ENCODE results near the gene SHROOM3.
"Not testable (repeated sequence)": the region's sequence is repeated elsewhere in the genome, so short reads cannot be mapped to it uniquely, and the experiment has no call there.

SHROOM3 gene

DNA sequence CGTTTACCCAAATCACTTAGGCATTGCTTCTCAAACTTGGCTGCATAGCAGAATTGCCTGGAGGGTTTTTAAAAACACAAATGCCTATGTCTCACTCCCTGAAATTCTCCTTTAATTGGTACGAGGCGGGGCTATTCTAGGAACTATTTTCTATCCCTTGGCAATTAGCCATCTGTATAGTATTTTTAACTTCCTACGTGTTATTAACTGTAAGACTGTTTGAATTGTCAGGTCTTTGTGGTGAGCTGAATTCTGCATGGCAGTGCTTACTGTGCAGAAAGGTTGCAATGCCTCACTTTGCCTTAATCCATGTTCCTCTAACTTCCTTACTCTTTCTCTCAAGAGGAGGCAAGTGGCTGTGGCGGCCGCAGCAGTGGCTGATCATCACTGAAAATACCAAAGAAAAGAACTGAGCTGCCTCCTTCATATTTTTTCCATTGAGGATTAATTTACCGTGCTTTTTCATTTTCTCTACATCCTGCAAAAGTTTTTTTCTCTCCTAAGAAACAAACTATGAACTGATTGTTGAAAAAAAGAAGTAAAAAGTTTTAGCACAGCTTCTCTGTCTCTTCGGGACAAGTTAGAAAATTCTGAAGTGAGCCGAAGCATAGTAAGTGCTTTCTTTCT is at the start of gene SHROOM3:
TSS of gene SHROOM3 (plus strand) at position 329 of the 627 bp plus-strand sequence. CDS start 824 bp downstream, outside the sequence.
- DNase-seq: no peak

DNA sequence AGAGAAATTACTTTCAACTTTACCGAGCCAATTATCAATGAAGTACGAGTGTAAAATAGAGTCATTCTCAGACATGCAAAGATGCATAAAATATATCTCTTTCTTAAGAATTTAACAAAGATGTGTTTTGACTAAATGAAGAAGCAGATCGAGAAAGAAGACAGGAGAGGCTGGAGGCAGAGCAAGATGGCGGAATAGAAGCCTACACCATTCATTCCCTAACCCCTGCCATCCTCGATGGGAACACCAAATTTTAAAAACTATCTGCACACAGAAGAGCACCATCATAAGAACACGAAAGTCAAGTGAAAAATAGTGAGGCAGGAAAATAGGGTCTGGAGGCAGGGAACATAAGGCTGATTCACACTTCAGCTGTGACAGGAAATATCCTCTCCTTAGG is 49.1 kb upstream of the SHROOM3 start:
- DNase-seq: no peak

DNA sequence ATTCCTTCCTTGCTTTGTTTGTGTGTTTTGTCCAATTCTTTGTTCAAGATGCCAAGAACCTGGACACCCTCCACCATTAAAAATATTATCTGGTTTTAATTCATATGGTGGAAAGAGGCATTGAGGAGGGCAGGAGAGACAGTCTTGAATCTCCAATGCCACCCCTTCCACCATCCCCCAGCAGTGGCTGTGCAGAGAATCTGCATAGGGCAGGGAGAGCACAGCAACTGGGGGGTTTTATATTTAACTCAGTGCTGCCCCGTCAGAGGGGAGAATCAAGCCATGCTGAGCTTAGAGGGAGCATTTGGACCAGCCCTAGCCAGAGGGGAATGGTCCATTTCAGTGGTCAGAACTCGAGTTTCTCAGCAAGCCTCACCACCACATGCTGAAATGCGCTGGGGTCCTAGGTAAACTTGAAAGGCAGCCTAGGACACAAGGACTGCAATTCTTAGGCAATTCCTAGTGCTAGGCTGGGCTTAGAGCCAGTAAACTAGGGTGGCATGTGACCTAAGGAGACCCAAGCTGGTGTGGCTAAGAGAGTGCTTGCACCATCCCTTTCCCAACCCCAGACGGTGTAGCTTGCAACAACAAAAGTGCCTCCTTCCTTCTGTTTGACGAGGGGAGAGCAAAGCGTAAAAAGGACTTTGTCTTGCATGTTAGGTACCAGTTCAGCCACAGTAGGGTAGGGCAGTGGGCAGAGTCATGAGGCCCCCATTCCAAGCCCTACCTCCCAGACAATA is 48.3 kb upstream of the SHROOM3 start:
- DNase-seq: no peak

DNA sequence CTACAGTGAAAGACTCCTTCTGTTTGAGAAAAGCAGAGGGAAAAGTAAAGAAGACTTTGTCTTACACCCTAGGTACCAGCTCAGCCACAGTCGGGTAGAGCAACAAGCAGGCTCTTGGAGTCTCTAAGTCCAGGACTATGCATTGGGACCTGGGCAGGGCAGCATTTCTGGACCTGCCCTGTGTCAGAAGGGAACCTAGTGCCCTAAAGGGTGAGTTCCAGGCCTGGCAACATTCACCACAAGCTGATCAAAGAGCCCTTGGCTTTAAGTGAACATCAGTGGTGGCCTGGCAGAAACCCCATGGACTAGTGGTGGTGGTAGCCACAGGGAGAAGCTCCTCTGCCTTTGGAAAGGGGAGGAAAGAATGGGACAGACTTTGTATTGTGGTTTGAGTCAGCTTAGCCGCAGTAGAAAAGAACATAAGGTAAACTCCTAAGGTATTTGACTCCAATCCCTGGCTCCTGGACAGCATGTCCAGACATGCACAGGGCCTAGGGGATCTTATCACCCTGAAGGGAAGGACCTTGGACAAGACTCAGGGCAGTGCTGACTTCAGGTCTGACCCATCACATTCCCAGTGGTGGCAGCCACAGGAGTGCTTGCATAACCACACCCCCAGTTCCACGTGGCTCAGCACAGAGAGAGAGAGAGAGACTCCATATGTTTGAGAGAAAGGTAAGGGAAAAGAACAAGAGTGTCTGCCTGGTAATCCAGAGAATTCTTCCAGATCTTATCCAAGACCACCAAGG is 46.7 kb upstream of the SHROOM3 start:
- DNase-seq: no peak

DNA sequence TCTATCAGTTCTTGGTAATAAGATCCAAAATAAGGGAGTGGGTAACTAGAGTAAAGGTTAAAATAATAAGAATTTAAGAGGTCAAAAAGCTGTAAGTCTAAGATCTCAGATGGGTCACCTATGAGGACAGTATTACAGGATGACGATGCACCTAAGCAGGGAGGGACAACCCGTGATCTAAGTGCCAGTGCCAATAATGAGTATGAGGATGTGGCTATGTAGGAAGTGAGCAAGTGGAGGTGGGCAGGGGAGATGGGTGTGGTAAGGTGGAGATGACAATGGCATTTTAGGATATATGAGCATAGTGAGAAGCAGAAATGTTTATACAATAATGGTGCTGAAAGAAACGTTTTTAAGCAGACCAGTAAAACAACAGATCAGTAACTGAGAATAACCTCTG is 33.4 kb upstream of the SHROOM3 start:
- DNase-seq: no peak

DNA sequence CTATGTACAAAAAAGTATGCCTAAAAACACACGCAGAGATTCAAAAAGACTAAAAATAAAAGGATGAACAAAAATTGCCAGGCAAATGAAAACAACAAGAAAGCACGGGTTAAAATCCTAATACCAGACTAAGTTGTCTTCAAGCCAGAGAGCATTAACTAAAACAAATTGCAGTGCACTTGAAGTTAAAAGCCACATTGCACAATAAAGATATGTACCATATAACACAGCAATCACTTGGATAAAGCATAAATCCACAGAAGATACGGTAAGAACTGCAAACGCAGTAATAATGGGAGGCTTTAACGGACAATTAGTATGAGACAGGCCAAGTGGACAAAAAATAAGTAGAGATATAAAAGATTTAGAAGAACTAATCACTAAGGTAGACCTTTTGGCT is 28.9 kb upstream of the SHROOM3 start:
- no peak for DNase-seq

DNA sequence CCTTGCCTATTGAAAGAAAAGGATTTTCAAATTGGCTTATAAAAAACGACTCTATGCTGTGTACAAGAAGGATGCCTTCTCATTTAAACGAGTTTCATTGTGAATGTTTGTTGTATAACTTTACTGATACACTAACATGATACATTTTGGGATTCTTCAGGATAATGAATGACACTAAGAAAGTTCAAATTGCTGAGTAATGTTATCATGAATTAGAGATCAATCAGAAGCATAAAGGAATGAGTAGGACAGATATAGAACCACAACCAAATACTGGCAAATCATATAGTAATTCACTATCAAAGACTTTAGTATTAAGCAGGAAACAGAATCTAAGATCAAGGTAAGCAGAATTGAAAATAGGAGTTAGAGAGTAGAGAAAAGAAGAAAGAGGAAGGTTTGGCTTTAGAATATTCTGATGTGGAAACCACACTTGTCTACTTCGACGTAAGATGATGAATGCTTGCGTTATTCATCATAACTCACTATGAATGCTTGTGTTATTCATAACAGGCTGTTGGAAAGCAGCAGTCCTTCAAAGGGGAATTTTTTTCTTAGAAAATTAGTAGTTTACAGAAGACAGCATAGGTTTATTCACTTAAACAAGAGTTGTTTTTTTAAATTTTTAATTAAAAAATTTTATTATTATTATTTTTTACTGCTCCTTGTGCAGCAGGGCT is 27.4 kb upstream of the SHROOM3 start:
- DNase-seq: no peak

DNA sequence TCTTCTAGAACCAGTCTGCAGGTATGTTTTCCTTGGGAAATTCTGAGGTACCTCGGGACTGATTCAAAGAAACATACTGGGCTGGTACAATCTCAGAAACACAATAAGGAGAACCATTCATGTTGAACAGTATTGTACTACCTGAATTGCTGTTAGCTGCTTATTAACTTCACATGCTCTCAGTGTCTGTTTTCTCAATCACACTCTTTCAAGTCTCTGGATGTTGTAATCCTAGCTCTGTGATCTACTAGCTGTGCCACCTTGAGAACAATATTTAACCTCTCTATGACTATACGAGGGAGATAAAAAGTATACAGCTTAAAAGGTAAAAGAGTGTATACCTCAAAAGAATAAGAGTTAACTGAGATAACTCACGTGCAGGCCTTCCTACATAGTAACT is 24.4 kb upstream of the SHROOM3 start:
- DNase-seq: no peak

DNA sequence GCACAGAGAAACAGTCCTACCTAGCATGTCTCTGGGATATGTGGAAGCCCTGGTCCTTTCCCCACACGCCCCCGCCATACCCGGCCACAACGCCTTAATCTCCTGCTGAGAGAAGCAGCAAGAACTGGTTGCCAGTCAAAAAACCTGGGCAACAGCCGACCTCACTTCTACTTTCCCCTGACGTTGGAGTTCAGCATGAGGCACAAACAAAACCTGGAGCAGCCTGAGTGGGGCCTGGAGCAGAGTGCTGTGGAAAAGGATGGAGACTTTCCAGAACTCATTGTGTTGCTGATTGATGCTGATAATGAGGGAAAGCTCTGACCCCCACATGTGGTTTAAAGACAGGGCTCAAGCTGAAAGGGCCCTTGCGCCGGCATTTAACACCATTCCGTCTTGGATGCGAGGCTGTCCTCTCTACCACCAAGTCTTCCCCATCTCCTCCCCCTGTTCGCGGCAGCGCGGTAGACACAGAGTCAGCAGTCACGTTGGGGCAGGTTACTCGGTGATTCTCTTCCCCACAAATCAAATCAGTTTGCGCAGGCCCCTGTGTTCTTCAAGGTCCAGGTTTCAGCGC is 14.8 kb upstream of the SHROOM3 start:
- DNase-seq: no peak

DNA sequence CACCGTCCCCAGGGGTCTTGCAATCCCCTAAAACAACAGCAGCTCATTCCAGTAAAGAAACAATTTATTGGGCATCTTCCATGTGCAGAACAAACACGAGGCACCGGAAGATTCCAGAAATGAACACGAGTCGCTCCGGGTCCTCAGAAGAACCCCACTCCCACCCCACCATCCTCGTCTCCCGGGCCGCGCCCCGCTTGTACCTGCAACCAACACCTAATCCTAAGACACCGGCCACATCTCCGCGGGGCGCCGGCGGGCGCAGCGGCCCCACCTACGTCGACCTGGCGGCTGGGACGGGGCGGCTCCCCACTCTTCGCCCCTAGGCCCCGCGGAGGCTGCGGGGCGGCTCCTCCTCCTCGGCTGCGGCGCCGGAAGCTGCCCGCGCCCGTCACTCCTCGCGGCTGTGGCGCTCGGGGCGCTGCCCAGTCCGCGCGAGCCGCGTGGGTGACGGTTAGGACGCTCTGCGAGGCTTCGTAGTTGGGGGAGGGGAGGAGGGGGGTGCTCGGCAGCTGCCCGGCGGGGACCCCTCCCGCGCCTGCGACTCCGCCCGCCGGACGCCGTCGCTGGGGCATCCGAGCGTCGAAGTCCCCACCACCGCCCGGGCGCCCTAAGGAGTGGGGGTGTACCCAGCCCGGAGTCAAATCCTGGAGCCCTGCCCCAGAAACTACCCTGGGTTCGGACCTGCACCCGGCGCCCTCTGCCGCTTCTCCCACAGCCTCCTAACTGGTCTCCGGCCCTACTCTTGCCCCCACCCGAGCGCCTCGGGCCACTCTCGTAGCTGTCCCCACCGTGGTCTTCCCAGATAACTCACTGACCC is 14.1 kb upstream of the SHROOM3 start, which contains the start of gene CCDC158:
TSS of gene CCDC158 (minus strand) at position 380 of the 820 bp plus-strand sequence. CDS start 17,934 bp downstream, outside the sequence.
- DNase-seq: no peak

DNA sequence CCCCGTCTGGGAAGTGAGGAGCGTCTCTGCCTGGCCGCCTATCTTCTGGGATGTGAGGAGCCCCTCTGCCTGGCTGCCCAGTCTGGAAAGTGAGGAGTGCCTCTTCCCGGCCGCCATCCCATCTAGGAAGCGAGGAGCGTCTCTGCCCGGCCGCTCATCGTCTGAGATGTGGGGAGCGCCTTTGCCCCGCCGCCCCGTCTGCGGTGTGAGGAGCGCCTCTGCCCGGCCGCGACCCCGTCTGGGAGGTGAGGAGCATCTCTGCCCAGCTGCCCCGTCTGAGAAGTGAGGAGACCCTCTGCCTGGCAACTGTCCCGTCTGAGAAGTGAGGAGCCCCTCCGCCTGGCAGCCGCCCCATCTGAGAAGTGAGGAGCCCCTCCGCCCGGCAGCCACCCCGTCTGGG is 11.9 kb upstream of the SHROOM3 start:
- DNase-seq: not testable (repeated sequence)

DNA sequence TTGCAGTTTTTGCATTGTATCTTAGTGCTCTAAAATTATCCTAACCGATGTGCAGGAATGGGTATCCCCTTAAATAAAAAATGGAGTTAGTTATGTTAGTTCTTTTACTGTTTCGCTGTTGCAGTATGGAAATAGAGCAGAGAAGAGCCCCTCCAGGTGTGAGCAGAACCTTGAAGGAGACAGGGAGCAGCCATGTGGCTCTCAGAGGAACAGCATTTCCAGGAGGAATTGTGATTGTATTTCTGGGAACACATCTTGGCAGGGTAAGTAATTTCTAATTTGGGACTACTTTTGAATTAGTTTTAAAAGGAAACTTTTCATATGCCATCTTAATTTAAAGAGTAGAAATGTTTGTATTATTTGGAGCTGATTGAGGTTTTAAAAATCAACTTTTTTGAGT is 8.8 kb upstream of the SHROOM3 start:
- no peak for DNase-seq

DNA sequence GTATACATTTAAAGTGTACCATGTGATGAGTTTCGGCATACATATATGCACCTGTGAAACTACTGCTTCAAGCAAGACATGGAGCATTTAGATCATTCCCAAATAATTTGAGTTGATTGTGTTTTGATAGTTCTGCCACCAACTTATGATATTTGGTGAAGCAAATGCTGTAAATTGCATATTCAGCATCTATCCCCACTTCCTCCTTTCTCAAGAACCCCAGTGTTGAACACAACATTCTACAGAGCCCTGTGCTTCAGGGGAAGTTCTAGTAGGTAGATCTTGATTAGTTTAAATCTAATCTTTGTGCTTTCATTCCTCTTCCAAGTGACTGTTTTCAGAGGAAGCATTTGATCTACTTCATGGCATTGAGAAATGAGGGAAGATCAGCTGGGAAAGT is 5.4 kb upstream of the SHROOM3 start:
- no peak for DNase-seq

DNA sequence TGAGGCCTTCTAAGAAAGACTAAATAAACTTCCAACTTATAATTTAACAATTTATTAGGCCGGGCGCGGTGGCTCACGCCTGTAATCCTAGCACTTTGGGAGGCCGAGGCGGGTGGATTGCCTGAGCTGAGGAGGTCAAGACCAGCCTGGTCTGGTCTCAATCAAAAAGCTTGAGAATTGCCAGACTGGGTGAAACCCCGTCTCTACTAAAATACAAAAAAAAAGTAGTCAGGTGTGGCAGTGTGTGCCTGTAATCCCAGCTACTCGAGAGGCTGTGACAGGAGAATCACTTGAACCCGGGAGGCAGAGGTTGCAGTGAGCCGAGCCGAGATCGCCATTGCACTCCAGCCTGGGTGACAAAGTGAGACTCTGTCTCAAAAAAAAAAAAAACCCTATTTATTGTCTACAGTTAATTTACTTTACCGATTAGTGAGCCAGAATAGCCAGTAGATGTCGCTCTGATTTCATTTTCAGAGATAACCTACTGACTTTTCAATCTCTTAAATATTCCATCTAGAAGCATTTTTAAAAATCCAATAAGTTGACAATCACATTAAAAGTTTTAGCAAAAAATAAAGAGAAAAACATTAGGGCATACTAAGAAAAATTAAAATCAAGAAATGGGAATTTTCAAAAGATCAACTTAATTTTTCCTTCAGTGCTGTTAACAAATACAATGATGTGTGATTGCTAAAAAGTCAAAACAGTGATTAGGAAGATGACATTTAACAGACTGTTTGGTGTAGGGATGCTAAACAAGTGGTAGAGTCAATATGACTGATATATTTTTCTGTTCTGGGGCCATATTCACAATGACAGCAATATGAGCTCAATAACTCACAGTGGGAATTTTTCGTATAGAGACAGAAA is 4.3 kb upstream of the SHROOM3 start:
- DNase-seq: peak; percentile 11

DNA sequence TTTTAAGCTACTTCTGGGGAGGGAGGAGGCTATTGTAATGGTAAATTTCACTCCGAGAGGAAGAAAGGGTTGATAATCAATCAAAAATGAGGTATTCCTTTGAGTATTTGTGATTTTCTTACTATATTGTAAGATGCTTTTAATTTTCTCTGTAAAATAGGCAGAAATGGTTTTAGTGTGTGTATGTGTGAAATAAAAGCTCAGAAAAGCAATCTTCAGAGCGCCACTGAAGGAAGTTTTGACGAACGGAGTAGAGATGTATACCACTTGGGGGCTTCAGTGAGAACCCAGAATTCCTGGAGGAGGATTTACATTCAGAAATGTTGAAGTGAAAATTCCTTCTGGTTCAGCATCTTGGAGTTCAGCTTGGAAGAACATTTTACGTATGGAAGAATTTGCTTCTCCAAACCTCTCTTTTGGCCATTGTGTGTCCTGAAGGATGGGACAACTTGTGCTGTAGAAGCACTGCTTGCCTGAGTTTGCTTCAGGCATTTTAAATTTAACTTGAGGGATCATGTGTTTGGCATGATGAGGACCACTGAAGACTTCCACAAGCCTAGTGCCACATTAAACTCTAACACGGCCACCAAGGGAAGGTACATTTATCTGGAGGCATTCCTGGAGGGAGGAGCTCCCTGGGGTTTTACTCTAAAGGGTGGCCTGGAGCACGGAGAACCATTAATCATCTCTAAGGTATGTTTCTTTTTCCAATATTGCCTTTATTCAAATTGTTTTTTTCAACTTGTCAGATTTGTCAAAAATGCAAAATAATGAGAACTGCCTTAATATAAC is 695 bp downstream of the SHROOM3 start:
- DNase-seq: no peak

DNA sequence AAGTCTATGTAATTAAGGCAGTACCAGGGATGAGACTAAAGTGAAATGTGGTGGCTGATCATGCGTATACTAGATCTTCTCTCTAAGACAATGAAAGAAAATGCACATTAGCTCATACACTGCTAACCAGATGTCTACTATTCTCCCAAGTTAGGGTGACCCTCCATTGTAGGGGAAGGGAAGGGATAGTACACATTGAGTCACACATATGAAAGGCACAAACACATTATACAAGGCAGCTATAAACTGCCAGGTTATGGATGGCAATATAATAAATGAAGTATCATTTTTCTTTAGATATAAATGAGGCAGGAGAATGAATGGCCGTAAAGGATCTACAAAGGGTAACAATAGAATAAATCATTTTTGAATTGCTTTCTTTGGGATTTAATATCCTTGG is 4.5 kb downstream of the SHROOM3 start:
- DNase-seq: no peak

DNA sequence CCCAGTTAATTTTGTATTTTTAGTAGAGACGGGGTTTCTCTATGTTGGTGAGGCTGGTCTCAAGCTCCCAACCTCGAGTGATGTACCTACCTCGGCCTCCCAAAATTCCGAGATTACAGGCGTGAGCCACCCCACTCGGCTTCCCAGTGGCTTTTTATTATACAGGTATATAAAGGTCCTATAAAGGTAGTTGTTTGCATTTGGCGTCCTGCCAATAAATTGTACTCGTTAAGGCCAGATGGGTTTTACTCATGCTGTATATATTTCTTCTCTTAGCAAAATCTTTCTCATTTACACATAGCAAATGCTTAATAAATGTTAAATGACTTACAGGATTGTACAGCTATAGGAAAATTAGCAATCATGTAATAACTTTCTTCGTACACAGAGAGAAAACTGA is 6.9 kb downstream of the SHROOM3 start:
- DNase-seq: no peak

DNA sequence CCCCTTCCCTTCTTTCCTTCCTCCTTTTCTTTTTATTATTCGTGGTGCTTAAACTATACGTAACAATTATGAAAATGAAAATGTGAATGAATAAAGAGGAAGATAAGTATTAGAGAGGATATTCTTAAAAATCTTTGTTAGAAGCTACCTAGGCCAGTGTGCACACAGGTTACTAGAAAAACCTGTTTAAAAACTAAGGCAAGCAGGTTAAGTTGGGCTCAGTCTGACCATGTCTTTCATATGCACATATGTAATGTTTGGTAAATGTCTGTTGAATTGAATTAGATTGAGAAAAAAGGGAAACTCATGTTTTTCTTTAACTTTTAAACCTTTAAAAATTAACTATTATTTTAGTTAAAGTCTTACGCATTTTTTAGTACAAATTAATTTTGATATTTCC is 7.8 kb downstream of the SHROOM3 start:
- DNase-seq: no peak

DNA sequence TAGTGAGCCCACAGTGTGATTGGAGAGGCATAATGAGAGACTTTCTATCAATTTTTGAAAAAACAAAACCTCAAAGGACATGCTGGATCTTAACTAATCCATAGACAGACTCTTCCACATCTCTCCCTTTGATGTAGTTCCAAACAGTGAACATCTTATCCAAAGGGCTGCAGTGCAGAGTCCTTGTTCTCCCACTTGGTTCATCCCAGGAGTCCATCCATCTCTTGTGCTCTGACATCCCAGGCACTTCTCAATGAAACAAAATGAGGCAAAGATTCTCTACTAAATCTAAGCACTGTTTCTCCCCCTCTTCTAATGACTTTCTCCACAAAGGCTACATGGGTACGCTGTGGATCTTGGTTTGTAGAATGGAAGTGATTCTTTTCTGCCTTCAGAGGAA is 8.3 kb downstream of the SHROOM3 start:
- no peak for DNase-seq

DNA sequence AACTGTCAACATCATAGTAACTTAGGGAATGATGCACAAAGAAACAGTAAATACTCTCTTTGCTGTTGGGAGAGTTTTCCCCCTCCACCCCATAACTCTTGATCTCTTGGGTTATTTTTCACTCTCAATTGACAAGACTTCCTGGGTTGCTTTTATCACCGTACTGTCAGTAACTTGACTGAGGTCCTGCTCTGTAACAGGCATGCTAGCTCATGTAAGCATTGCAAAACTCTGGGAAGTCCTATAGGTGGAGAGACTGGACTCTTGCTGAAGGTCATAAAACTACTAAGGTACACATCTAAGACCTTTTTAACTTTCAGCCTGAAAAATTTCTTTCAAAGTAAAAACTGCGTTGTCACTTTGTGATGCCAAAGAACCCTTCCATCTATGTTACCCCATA is 10.9 kb downstream of the SHROOM3 start:
- no peak for DNase-seq

Measured in SHP77 treated with DMSO at 0.1 percent for 48 hours (cell line).